NCI-H526 (cell line): ENCODE results near the gene HCN4.

ENCODE experiments used
- DNase-seq, 2 experiments: peaks; one replicate each; lab custom pipeline; 2025; lab: John Stamatoyannopoulos, UW

HCN4 gene

DNA sequence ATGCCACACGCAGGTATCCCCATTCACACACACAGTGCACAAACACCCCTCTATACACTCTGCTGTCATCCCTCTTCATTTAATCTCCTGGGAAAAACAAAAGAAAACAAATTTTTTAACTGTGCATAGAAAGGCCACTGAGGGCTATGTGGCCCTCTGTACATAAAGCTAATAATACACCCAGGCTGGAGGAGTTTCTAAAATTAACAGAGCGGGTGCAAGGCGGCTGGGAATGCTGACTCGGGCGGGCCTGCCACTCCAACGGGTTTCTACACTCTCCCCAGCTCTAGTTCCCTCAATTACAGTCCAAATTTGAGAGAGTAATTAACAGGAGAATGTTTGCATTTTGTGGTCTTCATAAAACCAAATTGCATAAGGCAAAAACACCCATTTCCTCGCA, 23.1 kb downstream of the HCN4 start:
- DNase-seq = no peak

DNA sequence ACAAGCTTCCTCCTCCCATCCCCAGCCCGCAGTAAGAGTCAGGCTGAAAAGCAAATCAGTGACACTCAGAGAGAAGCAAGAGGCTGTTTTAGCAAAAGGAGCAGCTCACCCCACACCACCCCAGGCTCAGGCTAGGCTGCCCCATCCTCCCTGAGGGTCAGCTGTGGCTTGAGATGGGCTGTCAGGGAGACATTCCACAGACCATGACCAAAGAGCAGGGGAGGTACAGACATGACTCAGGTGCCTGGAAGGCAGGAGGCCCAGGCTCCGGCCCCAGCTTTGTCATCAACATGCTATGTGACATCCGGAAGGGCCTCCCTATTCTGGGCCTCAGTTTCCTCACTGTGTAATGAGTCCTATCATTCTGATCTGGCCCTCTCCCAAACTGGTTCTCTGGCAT, 24.7 kb downstream of the HCN4 start:
- no peak for DNase-seq

DNA sequence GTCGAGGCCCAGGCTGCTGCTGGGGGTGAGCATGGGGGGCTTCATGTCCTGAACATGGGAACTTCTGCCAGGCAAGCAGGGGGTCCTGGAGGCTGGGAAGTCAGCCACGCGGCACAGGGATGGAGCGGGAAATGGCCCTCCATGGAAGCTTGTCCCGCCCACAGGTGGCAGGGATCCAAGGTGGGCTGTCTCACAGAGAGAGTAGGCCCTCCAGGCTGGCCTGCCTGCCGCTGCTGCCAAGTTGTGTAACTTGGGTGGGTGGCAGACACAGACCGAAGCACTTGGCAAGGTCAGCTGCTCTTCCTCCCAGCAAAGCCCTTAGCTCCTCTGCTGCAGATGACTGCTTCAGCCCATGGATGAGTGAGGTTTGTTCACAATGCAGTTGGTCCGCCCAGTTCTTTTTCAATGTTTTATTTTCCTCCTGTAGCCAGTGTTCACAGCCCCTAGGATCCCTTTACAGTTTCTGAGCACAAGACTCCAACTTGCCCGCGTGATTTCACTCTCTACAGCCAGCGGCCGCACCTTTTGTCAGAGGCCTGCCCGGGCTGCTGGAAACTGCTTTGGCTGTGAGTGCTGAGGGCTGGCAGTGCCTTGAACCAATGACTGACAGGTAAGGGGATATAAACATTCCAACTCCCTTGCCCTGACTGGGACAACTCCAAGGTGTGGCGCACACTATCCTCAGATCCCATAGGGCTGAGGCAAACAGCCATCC, 26.7 kb downstream of the HCN4 start:
- DNase-seq = no peak

GRCh38 chr15:73340502-73341192, 28.1 kb downstream of the HCN4 start:
- no peak for DNase-seq

DNA sequence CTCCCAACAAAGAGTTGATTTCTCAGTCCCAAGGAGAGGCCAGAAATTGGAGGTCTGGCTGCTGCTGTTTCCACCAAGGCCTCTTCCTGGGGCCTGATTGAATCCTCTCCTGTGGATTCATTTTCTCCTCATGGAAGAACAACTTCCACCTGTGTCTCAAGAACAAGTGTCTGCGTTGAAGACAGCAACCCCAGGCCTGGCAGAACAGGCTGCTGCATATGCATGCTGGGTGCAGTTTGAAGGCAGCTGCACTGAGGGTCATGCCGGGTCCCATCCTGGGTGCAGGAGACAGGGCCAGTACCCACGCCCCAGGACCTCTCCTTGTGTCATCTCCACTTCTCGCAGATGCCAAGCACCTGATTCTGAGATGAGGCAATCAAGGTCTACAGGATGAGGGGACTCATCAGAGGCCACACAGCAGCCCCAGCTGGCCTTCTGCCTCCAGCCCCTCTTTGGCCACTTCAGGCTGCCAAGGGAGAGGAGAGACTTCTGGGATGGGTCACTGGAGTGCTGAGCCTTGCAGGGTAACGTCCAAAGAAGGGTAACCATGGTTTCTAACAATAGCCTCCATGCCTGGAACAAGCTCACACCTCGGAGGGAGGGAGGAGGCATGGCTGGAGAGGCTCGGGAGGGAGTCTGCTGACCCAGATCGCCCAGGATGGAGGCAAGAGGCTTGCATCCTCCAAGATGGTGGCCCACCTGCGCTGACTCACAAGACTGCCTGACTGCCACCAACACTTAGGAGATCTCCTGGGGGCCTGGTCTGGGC, 30.0 kb downstream of the HCN4 start:
- no peak for DNase-seq

DNA sequence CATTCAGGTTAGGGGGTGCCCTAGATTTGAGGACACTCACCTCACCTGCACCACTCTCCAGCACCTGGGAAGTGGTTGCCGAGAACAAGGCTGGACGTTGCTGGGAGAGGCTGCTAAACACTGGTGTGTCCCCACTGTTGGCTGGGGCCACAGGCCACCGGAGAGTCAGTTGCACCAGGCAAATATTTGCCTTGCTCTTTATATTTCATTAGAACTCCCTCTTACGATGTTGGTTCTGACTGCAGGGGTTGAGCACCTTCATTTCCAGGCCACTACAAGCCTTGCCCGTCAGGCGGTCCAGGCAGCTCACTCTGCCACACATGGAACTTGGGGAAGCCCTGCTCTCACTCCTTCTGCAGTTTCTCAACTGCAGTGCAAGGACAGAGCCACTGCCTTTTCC, 30.7 kb downstream of the HCN4 start:
- no peak for DNase-seq

DNA sequence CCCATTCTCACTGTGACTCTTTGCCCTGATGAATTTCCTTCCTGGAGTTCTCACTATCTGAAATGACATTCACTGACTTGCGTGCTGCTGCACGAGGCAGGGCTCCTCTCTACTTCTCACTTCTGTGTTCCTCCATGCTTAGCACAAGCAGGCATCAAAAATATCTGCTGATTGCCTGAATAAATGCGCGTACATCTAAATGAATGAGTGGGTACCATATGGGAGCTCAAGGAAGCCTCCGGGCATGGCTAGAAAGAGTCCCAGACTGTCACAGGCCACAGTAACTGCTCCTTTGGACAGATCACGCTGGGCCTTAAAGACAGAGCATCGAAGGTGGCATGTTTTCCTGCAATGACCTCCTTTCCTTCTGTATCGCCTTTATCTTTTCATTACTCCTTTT, 31.6 kb downstream of the HCN4 start:
- no peak for DNase-seq

- DNase-seq = no peak
These were observed 32.0 kb downstream of the HCN4 start for GRCh38 chr15:73336756-73337155.

GRCh38 chr15:73335471-73335870, 33.3 kb downstream of the HCN4 start:
- DNase-seq = no peak

DNA sequence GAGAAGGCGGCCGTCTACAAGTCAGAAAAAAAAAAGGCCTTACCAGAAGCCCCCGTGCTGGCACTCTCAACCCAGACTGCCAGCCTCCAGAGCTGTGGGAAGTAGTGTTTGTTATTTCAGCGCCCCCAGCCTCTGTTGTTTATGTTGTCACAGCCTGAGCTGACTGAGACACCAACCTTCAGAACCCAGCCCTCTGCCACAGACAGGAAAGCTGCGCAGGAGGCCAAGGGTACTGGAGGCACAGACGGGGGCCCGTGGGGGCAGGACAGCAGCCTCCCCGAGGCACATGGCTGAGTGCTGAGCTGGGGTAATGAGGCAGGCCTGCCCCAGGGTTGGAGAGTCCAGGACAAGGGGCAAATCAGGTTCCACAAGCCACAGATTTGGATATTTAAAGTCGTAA, 33.7 kb downstream of the HCN4 start:
- DNase-seq = no peak

- DNase-seq = no peak
These were observed 34.7 kb downstream of the HCN4 start for GRCh38 chr15:73334086-73334485.

DNA sequence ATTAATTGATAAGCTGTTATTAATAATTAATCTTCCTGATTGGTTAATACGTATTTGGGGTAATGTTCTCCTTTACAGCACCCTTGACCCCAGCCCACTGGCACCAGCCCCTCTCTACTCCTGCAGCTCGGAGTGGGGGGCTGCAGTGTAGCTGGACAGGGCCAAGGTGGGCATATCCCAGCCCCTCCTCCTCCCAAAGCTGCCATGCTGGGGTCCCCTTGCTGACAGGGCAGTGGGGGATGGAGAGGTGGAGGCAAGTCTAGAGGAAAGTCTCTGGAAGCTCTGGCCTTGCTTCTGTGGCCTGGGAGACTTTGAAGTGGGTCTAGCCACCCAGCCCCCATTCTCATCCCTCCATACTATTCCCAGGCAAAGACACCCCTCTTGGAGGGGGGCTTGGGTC, 35.8 kb downstream of the HCN4 start:
- no peak for DNase-seq

- DNase-seq = no peak
These were observed 36.5 kb downstream of the HCN4 start for GRCh38 chr15:73331991-73332925.

DNA sequence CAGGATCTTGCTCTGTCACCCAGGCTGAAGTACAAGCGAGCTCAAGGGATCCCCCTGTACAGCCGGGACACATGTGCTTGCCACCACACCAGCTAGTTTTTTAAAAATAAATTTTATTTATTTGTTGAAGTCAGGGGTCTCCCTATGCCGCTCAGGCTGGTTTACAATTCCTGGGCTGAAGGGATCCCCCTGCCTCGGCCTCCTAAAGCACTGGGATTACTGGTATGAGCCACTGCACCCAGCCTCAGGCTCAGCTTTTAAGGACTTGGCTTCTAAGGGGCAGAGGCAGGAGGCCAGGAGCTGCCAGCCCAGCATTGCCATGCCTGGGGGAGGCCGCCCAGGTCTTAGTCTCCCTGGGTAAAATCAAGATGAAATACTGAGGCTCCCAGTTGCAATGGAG, 37.3 kb downstream of the HCN4 start:
- DNase-seq = no peak

- no peak for DNase-seq
These were observed 38.3 kb downstream of the HCN4 start for GRCh38 chr15:73330206-73331051.

DNA sequence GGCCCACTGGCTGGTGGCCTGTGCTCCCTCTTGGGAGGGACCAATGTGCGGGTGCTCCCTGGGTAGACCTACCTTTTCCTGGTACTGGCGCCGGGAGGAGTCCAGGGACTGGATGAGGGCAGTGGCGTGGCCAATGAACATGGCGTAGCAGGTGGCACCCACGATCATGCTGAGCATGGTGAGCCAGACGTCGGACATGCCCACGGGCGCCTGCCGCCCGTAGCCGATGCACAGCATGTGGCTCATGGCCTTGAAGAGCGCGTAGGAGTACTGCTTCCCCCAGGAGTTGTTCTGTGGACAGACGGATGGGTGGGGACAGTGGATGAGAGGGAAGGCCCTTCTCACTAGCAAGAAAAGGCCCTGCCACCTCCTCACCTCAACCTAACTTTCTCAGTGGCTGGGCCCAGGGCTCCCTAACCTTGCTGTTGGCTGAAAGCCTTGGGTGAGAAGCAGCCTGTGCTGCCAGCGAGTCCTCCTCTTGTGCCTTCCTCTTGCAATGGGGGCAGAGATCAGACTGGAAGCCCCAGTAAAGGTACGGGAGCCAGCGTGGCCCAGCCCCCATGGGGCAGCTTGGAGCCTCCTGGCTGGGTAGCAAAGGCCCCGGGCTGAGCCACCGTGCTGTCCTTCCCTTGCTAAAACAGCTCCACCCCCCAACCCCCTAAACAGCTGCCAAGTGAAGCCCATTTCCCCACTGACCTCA, 39.1 kb downstream of the HCN4 start:
- no peak for DNase-seq

DNA sequence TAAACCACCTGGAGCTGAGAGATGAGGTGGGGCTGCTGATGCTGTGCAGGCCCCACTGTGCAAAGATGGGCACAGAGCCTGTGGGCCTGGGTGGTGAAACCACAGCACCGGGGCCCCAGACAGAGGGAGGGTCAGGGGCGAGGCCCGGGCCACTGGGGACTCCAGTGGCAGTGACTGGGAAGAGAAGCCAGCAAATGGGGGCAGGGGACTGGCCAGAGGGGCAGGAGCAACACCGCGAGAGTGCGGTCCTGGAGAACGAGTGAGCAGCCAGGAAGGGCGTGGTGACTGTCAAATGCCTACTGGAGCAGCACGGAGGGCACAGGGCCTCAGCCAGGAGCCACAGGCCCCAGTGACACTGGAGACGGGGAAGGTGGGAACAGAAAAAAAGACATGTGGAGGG, 39.8 kb downstream of the HCN4 start:
- DNase-seq = no peak

DNA sequence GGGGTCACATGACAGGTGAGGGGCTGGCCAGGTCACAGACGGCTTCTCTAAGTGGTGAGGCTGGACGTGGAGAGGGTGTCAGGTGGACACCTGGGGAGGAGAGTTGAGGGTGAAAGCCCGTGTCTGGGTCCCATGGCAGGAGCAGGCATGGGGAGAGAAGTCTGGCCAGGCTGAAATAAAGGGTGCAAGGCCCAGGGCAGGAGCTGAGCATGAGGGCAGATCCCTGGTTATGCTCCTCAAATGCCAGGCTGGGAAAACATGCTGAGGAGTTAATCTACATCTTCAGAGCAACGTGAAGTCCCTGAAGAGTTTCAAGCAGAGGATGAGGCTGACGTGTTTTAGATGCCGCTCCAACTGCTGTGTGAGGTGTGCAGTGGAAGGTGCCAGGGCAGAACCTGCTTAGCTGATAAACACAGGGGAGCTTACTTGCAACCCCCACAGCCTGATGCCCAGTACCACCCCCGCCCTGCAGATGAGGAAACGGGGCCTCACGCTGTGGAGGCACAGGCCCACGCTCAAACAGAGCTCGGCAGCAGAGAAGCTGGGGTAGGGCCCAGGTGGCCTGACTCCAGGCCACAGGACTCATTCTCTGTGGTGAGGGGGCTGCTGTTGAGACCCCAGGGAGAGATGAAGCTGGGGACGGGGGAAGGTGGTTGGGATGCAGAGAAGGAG, 40.5 kb downstream of the HCN4 start:
- no peak for DNase-seq

DNA sequence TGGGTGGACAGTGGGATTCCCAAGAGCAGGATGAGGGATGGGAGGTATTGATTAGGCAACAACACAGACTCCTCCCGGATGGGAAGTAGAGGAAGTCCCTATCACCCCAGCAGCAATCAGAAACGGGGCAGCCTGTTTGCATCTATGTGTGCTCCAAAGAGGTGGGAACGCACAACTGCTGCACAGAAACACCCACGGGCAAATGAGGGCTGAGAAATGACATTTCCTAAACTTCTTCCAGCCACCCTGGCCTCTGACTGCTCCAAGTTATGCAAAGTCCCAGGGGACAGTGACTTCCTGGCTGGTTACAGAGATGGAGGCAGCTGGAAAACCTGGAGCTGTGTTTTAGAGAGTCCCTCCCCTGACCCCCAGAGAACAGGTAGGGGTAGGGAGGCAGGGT, 42.6 kb downstream of the HCN4 start:
- DNase-seq = no peak
